ENCODE results near the gene LITAF. TPM values are rescaled to one million over a fixed set of nuclear protein-coding genes. Genes with fewer than 3 reads are reported as not detected.

Gene LITAF
- polyA plus RNA-seq, 1 donor from 2014 or later = 0.31 TPM

- Histone ChIP-seq H3K27ac (ENCODE audit: low read length) (no peak overlapping the region), H3K4me2 (ENCODE audit: low read length) (no peak overlapping the region)
These were observed 34.8 kb upstream of the LITAF start for GRCh38 chr16:11621539-11621919.

DNA sequence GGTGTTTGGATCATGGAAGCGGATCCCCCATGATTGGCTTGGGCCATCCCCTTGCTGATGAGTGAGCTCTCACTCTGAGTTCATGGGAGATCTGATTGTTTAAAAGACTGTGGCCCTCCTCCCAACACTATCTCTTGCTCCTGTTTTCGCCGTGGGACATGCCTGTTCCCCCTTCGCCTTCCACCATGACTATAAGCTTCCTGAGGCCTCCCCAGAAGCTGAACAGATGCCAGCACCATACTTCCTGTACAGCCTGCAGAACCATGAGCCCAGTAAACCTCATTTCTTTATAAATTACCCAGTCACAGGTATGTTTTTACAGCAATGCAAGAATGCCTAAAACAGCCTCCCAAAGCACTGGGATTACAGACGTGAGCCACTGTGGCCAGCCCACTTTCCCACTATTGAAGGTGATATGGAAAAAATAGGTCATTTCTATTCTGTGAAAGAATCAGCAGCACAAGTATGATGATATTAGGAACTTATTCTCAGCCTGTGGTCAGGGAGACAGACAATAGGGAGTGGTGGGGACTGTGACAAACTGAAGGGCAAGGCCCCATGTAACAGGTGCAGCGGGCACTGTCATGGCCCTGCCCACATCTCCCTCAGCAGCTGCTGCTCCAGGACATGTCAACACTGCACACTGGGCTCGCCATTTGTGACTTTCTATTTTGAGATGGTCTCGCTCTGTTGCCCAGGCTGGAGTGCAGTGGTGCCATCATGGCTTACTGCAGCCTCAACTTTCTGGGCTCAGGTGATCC is 33.7 kb upstream of the LITAF start:
- no peaks in the 10 kb centered on the region for H3K36me3 ChIP-seq (ENCODE audit: insufficient read depth, low read length)
- no peaks in the 10 kb centered on the region for H3K9me3 ChIP-seq (ENCODE audit: low read length)
- H3K4me3 ChIP-seq (ENCODE audit: low read length) = no peak overlapping the region
- TF ChIP-seq EP300 (conservative IDR thresholded peaks at IDR 0.05; ENCODE audit: poor library complexity, severe bottlenecking) (no peak), REST (IDR thresholded peaks at IDR 0.05; ENCODE audit: borderline replicate concordance) (no peak)
- no peak overlapping the region for H3K4me2 ChIP-seq (ENCODE audit: low read length)
- H3F3A ChIP-seq (ENCODE audit: insufficient read depth, low read length, poor library complexity, severe bottlenecking) = no peaks in the 10 kb centered on the region
- no peak overlapping the region for H2AFZ ChIP-seq (ENCODE audit: low read depth, low read length)
- H3K27me3 ChIP-seq (ENCODE audit: insufficient read depth, low read depth, low read length) = no peaks in the 10 kb centered on the region
- no peaks in the 10 kb centered on the region for H3K9me2 ChIP-seq (ENCODE audit: insufficient read depth, low read length)
- no peak overlapping the region for H3K27ac ChIP-seq (ENCODE audit: low read length)
- H4K20me1 ChIP-seq (ENCODE audit: insufficient read depth) = no peaks in the 10 kb centered on the region
- no peaks in the 10 kb centered on the region for H3K79me2 ChIP-seq (replicated peaks; ENCODE audit: insufficient read depth, low read length)
- no peak overlapping the region for H3K9ac ChIP-seq (ENCODE audit: low read length)

More at GRCh38 chr16:11621539-11621919, 34.8 kb upstream of the LITAF start:
- Histone ChIP-seq H3K4me3 (ENCODE audit: low read length) (no peak overlapping the region), H3K9ac (ENCODE audit: low read length) (no peak overlapping the region), H3K27me3 (ENCODE audit: insufficient read depth, low read depth, low read length) (no peaks in the 10 kb centered on the region), H2AFZ (ENCODE audit: low read depth, low read length) (no peak overlapping the region), H3F3A (ENCODE audit: insufficient read depth, low read length, poor library complexity, severe bottlenecking) (no peaks in the 10 kb centered on the region), H3K9me3 (ENCODE audit: low read length) (no peaks in the 10 kb centered on the region), H3K79me2 (replicated peaks; ENCODE audit: insufficient read depth, low read length) (no peaks in the 10 kb centered on the region), H3K36me3 (ENCODE audit: insufficient read depth, low read length) (no peaks in the 10 kb centered on the region), H3K9me2 (ENCODE audit: insufficient read depth, low read length) (no peaks in the 10 kb centered on the region), H4K20me1 (ENCODE audit: insufficient read depth) (no peaks in the 10 kb centered on the region)
- TF ChIP-seq EP300 (conservative IDR thresholded peaks at IDR 0.05; ENCODE audit: poor library complexity, severe bottlenecking) (no peak), RAD21 (conservative IDR thresholded peaks at IDR 0.05) (no peak), REST (IDR thresholded peaks at IDR 0.05; ENCODE audit: borderline replicate concordance) (no peak)

DNA sequence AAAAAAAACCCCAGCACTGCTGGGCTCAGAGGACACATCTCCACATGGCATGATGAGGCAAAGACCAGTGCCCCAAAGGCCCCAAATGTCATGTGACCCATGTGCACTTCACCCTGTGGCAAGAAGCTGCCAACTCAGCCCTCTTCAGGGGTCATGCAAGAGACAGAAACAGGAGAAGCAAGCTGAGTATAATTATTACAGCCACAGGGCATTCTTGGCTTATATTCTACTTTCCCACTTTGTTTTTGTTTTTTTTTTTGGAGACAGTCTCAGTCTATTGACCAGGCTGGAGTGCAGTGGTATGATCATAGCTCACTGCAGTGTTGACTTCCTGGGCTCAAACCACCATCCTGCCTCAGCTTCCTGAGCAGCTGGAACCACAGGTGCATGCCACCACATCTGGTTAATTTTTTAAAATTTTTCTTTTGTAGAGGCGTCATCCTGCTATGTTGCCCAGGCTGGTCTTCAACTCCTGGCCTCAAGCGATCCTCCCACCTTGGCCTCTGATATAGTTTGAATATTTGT is 32.7 kb upstream of the LITAF start:
- no peaks in the 10 kb centered on the region for H4K20me1 ChIP-seq (ENCODE audit: insufficient read depth)
- no peaks in the 10 kb centered on the region for H3K79me2 ChIP-seq (replicated peaks; ENCODE audit: insufficient read depth, low read length)
- H3K27me3 ChIP-seq (ENCODE audit: insufficient read depth, low read depth, low read length) = no peaks in the 10 kb centered on the region
- TF ChIP-seq EP300 (conservative IDR thresholded peaks at IDR 0.05; ENCODE audit: poor library complexity, severe bottlenecking) = no peak
- no peak overlapping the region for H3K27ac ChIP-seq (ENCODE audit: low read length)
- no peak overlapping the region for H3K4me3 ChIP-seq (ENCODE audit: low read length)
- no peaks in the 10 kb centered on the region for H3K9me2 ChIP-seq (ENCODE audit: insufficient read depth, low read length)
- no peaks in the 10 kb centered on the region for H3K9me3 ChIP-seq (ENCODE audit: low read length)
- H2AFZ ChIP-seq (ENCODE audit: low read depth, low read length) = no peak overlapping the region
- no peaks in the 10 kb centered on the region for H3F3A ChIP-seq (ENCODE audit: insufficient read depth, low read length, poor library complexity, severe bottlenecking)
- no peaks in the 10 kb centered on the region for H3K36me3 ChIP-seq (ENCODE audit: insufficient read depth, low read length)
- H3K4me2 ChIP-seq (ENCODE audit: low read length) = no peak overlapping the region
- H3K9ac ChIP-seq (ENCODE audit: low read length) = no peak overlapping the region
